DND-41 (cell line): ENCODE results near the gene HNRNPDL.
A peak's percentile ranks its signal among the peaks of the same experiment; 100 is the strongest.
"Not testable (repeated sequence)": the region's sequence is repeated elsewhere in the genome, so short reads cannot be mapped to it uniquely, and the experiment has no call there.

ENCODE experiments used
- ATAC-seq: fragments of 200-7000 bp; cut with Tn5 transposase; 3 replicates; pipeline ENCODE4 v1.9.1; 2021; ENCODE audit warnings: low read depth; ENCODE audit not compliant: insufficient read depth
- DNase-seq: peaks from one replicate; pipeline ENCODE4 v3.0.0-alpha.2; 2020
- H2AFZ ChIP-seq: 2 replicates; pipeline ENCODE4 v1.6.0; 2012; ENCODE audit warnings: low read depth, low read length
- H3K27ac ChIP-seq: 2 replicates; pipeline ENCODE4 v1.5.1; 2012; ENCODE audit warnings: low read length, inconsistent platforms
- H3K27me3 ChIP-seq: fragments of 200-600 bp; sonication (generic); 2 replicates; pipeline ENCODE4 v1.6.0; 2012; ENCODE audit warnings: low read length, mild to moderate bottlenecking, inconsistent platforms; ENCODE audit not compliant: insufficient read depth, poor library complexity
- H3K36me3 ChIP-seq: 2 replicates; pipeline ENCODE4 v1.5.1; 2012; ENCODE audit warnings: low read length, inconsistent platforms; ENCODE audit not compliant: insufficient read depth
- H3K4me1 ChIP-seq: 2 replicates; pipeline ENCODE4 v1.5.1; 2012; ENCODE audit warnings: mild to moderate bottlenecking, low read length; ENCODE audit not compliant: insufficient read depth
- H3K4me2 ChIP-seq: 2 replicates; pipeline ENCODE4 v1.6.0; 2012; ENCODE audit warnings: mild to moderate bottlenecking, moderate library complexity, low read length, inconsistent platforms; ENCODE audit not compliant: insufficient read depth
- H3K4me3 ChIP-seq, 2 experiments: fragments of 200-600 bp in 1 of 2; shearing (Covaris generic) in 1 of 2; 2 replicates each; pipeline ENCODE4 v1.5.1; 2012 to 2016; ENCODE audit warnings: inconsistent platforms in 2 of 2, low read length in 2 of 2, mild to moderate bottlenecking in 2 of 2, low read depth in 1 of 2, moderate library complexity in 1 of 2
- H3K79me2 ChIP-seq: 2 replicates; pipeline ENCODE4 v1.6.0; 2012; ENCODE audit warnings: low read length, inconsistent platforms; ENCODE audit not compliant: insufficient read depth
- H3K9ac ChIP-seq: 2 replicates; pipeline ENCODE4 v1.6.0; 2012; ENCODE audit warnings: low read depth, mild to moderate bottlenecking, inconsistent platforms, low read length, moderate library complexity
- H3K9me3 ChIP-seq: 2 replicates; pipeline ENCODE4 v1.5.1; 2012; ENCODE audit warnings: low read length, moderate library complexity, mild to moderate bottlenecking, inconsistent platforms; ENCODE audit not compliant: insufficient read depth, severe bottlenecking
- H4K20me1 ChIP-seq: 2 replicates; pipeline ENCODE4 v1.6.0; 2012; ENCODE audit warnings: low read length; ENCODE audit not compliant: insufficient read depth
- EZH2 ChIP-seq: IDR thresholded peaks from 3 replicates; pipeline ENCODE4 v1.6.1; 2012; ENCODE audit warnings: borderline replicate concordance, low read depth, mild to moderate bottlenecking, moderate library complexity, low read length, inconsistent platforms; ENCODE audit not compliant: severe bottlenecking
- TF ChIP-seq, protein P1 (sequence below): IDR thresholded peaks from 2 replicates; pipeline ENCODE4 v1.5.1; 2012; ENCODE audit warnings: borderline replicate concordance, low read length, moderate library complexity, mild to moderate bottlenecking; ENCODE audit not compliant: poor library complexity, severe bottlenecking; ENCODE audit errors: extremely low read depth

HNRNPDL gene

DNA sequence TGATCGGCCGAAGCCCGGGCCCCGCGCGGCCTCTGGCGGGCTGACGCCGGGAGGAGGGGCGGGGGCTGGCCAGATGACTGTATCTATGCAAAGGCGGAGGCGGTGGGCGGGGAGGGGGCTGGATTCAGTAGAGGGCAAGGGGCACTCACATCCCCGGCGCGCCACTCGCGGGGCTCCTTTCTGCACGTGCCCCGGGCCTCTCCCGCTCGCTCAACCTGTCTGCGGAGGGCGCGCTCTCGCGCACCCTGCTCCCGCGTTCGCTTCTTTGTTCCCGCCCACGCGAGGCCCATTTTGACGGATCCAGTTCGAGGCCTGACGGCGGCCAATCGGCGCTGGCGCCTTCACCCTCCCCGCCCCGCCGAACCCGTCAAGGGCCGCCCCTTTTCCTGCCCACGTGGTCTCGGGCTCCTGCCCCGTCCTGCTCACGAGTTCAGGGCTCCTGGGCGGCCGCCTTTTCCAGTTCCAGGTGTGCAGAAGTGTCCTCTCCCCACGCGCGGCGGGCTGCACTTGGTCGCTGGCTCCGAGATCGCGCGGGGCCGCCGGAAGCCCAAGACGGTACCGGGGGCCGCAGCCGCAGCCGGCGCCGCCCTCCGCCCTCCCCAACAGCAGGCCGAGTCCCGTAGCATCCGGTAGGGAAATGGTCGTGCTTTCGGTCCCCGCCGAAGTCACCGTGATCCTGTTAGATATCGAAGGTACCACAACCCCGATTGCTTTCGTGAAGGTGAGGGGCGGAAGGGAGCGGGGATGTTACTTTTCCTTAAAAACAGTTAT lies at the start of gene HNRNPDL, which contains the start of gene ENOPH1:
HNRNPDL (minus strand) TSS at position 270 of the 771 bp plus-strand sequence. CDS start 772 bp downstream, outside the sequence.
ENOPH1 (plus strand) TSS at position 398 of the 771 bp plus-strand sequence; CDS start at position 638, 240 bp downstream.
- DNase-seq (peak; percentile 98), ATAC-seq (peak; percentile 76)
- H3K79me2 ChIP-seq = peaks cover 96% of the 10 kb centered on the region
- peak within 1 kb of the TSS; percentile 100 for H3K9ac ChIP-seq
- TF ChIP-seq EZH2 = no peak
- TF ChIP-seq, protein P1, sequence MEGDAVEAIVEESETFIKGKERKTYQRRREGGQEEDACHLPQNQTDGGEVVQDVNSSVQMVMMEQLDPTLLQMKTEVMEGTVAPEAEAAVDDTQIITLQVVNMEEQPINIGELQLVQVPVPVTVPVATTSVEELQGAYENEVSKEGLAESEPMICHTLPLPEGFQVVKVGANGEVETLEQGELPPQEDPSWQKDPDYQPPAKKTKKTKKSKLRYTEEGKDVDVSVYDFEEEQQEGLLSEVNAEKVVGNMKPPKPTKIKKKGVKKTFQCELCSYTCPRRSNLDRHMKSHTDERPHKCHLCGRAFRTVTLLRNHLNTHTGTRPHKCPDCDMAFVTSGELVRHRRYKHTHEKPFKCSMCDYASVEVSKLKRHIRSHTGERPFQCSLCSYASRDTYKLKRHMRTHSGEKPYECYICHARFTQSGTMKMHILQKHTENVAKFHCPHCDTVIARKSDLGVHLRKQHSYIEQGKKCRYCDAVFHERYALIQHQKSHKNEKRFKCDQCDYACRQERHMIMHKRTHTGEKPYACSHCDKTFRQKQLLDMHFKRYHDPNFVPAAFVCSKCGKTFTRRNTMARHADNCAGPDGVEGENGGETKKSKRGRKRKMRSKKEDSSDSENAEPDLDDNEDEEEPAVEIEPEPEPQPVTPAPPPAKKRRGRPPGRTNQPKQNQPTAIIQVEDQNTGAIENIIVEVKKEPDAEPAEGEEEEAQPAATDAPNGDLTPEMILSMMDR = no peak
- peak within 1 kb of the TSS; percentile 99 for H3K27ac ChIP-seq
- peak within 1 kb of the TSS; percentile 87 for H3K4me2 ChIP-seq
- H3K9me3 ChIP-seq = no peaks in the 10 kb centered on the region
- H2AFZ ChIP-seq = peak within 1 kb of the TSS; percentile 81
- H3K36me3 ChIP-seq = peaks cover 65% of the 10 kb centered on the region
- peaks cover 60% of the 10 kb centered on the region for H3K4me1 ChIP-seq
- H3K27me3 ChIP-seq = no peaks in the 10 kb centered on the region
- peak within 1 kb of the TSS; percentile 93 to 98 for H3K4me3 ChIP-seq
- peaks cover 72% of the 10 kb centered on the region for H4K20me1 ChIP-seq

DNA sequence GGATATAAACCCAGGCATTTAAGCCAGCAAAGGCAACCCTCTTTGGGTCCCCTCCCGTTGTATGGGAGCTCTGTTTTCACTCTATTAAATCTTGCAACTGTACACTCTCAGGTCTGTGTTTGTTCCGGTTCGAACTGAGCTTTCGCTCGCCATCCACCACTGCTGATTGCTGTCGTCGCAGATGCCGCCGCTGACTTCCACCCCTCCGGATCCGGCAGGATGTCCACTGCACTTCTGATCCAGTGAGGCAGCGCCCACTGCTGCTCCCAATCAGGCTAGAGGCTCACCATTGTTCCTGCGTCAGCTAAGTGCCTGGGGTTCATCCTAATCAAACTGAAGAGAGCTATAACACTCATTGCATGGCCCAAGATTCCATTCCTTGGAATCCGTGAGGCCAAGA lies 49.3 kb upstream of the HNRNPDL start:
- H3K27ac ChIP-seq = no peak overlapping the region
- ATAC-seq (no peak), DNase-seq (no peak)
- no peaks in the 10 kb centered on the region for H3K4me1 ChIP-seq
- no peaks in the 10 kb centered on the region for H3K9me3 ChIP-seq
- no peak overlapping the region for H2AFZ ChIP-seq
- H3K79me2 ChIP-seq = no peaks in the 10 kb centered on the region
- no peaks in the 10 kb centered on the region for H3K27me3 ChIP-seq
- H4K20me1 ChIP-seq = no peaks in the 10 kb centered on the region
- no peak overlapping the region for H3K4me3 ChIP-seq
- H3K4me2 ChIP-seq = no peak overlapping the region
- TF ChIP-seq, protein P1 = no peak
- no peak for TF ChIP-seq EZH2
- H3K36me3 ChIP-seq = no peaks in the 10 kb centered on the region
- no peak overlapping the region for H3K9ac ChIP-seq

DNA sequence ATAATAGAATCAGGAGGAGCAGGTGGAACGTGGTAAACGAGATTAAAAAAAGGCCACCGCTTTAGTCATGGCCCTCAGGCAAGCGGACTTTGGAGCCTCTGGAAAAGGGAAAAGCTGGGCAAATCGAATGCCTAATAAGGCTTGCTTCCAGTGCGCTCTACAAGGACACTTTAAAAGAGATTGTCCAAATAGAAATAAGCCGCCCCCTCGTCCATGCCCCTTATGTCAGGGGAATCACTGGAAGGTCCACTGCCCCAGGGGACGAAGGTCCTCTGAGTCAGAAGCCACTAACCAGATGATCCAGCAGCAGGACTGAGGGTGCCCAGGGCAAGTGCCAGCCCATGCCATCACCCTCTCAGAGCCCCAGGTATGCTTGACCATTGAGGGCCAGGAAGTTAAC lies 47.2 kb upstream of the HNRNPDL start:
- DNase-seq, H3K79me2 ChIP-seq, H3K27ac ChIP-seq, H2AFZ ChIP-seq, ATAC-seq, H3K36me3 ChIP-seq, H4K20me1 ChIP-seq, H3K4me3 ChIP-seq, H3K4me2 ChIP-seq, H3K27me3 ChIP-seq, H3K9ac ChIP-seq, H3K4me1 ChIP-seq, H3K9me3 ChIP-seq: not testable (repeated sequence)

DNA sequence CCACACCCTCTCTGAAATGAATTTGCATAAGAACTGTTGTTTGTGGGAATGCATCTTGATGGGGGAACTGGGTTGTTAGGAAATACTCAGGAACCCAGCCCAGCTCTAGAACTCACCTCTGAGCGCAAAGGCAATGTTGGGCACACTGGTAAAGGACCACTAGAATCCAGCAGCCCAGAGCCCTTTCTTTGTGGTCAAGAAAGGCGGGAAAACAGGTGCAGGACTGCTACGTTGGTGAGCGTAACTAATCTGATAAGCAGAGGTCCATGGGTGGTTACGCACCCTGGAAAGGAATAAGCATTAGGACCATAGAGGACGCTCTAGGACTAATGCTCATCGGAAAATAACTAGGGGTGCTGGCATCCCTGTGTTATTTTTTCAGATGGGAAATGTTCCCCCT lies 45.7 kb upstream of the HNRNPDL start:
- H3K27ac ChIP-seq, H4K20me1 ChIP-seq, DNase-seq, H3K9ac ChIP-seq, H3K4me1 ChIP-seq, H3K4me3 ChIP-seq, H3K9me3 ChIP-seq, H3K79me2 ChIP-seq, ATAC-seq, H3K27me3 ChIP-seq, H3K4me2 ChIP-seq, H2AFZ ChIP-seq, H3K36me3 ChIP-seq: not testable (repeated sequence)
